Endothelial cell of umbilical vein (primary cell): ENCODE measurements around the gene SLC49A3. TPM values are rescaled to one million over a fixed set of nuclear protein-coding genes. Genes with fewer than 3 reads are reported as not detected.

Experiments used
- BruUV-seq: library from RNA; stranded (reverse); fragments of 400-500 nt; replicated peaks from 2 replicates; lab custom pipeline; 2021; lab: Mats Ljungman, UMichigan
- CTCF ChIA-PET: fragments of 300-600, 350-600 bp; sonication (Branson Sonifier 250); formaldehyde crosslinking; loops from one replicate; lab custom pipeline; 2021; ENCODE audit warnings: antibody characterized with exemption, inconsistent platforms; lab: Charles Lee
- POLR2A ChIA-PET: fragments of 300-600, 350-600 bp; sonication (Branson Sonifier 250); formaldehyde crosslinking; loops from one replicate; lab custom pipeline; 2021; ENCODE audit warnings: antibody characterized with exemption, inconsistent platforms; lab: Charles Lee
- DNase-seq: peaks from one replicate; pipeline ENCODE4 v3.0.0-alpha.2; 2011; ENCODE audit warnings: low read depth, low spot score
- FAIRE-seq: peaks from 2 replicates; lab custom pipeline; 2011; peaks lifted over from hg19 to GRCh38; lab: Jason Lieb, UNC
- H2AFZ ChIP-seq: 2 replicates; pipeline ENCODE4 v1.6.0; 2012; ENCODE audit warnings: low read depth, low read length, control low read depth, inconsistent platforms
- H3K27ac ChIP-seq: 2 replicates; pipeline ENCODE4 v1.5.1; 2011; ENCODE audit warnings: low read depth, mild to moderate bottlenecking, control low read depth, low read length, moderate library complexity; ENCODE audit not compliant: insufficient read depth
- H3K27me3 ChIP-seq, 2 experiments: 2 replicates each; pipeline versions ENCODE4 v1.6.0 to v1.6.1; 2011; ENCODE audit warnings: low read length in 2 of 2, mixed read lengths in 1 of 2; ENCODE audit not compliant: control insufficient read depth in 2 of 2, insufficient read depth in 2 of 2
- H3K36me3 ChIP-seq, 2 experiments: 2 replicates in 1 of 2; 3 replicates in 1 of 2; pipeline ENCODE4 v1.5.1; 2011; ENCODE audit warnings: low read length in 2 of 2, mild to moderate bottlenecking in 1 of 2, moderate library complexity in 1 of 2; ENCODE audit not compliant: control insufficient read depth in 2 of 2, insufficient read depth in 2 of 2; ENCODE audit errors: extremely low read depth in 1 of 2
- H3K4me1 ChIP-seq: 3 replicates; pipeline ENCODE4 v1.5.1; 2011; ENCODE audit warnings: mild to moderate bottlenecking, low read length; ENCODE audit not compliant: control insufficient read depth, insufficient read depth; ENCODE audit errors: extremely low read depth
- H3K4me2 ChIP-seq: 2 replicates; pipeline ENCODE4 v1.6.1; 2011; ENCODE audit warnings: low read length, control low read depth, mixed read lengths; ENCODE audit not compliant: insufficient read depth
- H3K4me3 ChIP-seq, 3 experiments: fragments of 200-600 bp in 1 of 3; sonication (generic), shearing (Covaris generic) in 1 of 3; replicated peaks in 1 of 3; 2 replicates each; pipeline ENCODE4 v1.5.1; 2011 to 2016; ENCODE audit warnings: control low read depth in 3 of 3, low read length in 3 of 3, mild to moderate bottlenecking in 2 of 3, inconsistent platforms in 1 of 3, low read depth in 1 of 3, moderate library complexity in 1 of 3; ENCODE audit not compliant: insufficient read depth in 1 of 3
- H3K79me2 ChIP-seq: 2 replicates; pipeline ENCODE4 v1.6.0; 2012; ENCODE audit warnings: low read length, inconsistent platforms; ENCODE audit not compliant: control insufficient read depth, insufficient read depth
- H3K9ac ChIP-seq: replicated peaks from 2 replicates; pipeline ENCODE3; 2011; ENCODE audit warnings: low read length, control low read depth; ENCODE audit not compliant: insufficient read depth; ENCODE audit errors: extremely low read depth
- H3K9me1 ChIP-seq: replicated peaks from 3 replicates; pipeline ENCODE4 v1.6.0; 2011; ENCODE audit warnings: mild to moderate bottlenecking, low read length; ENCODE audit not compliant: control insufficient read depth, insufficient read depth; ENCODE audit errors: extremely low read depth
- H3K9me3 ChIP-seq: replicated peaks from 2 replicates; pipeline ENCODE4 v1.5.1; 2012; ENCODE audit warnings: low read length, inconsistent platforms; ENCODE audit not compliant: control insufficient read depth, insufficient read depth
- H4K20me1 ChIP-seq: replicated peaks from 2 replicates; pipeline ENCODE3; 2011; ENCODE audit warnings: mild to moderate bottlenecking, low read length; ENCODE audit not compliant: control insufficient read depth, insufficient read depth; ENCODE audit errors: extremely low read depth
- CTCF ChIP-seq, 2 donors: IDR thresholded peaks; 1 replicate in 1 of 2; 2 replicates in 1 of 2; pipeline ENCODE4 v1.5.1; 2011; ENCODE audit warnings: low read length in 2 of 2, mild to moderate bottlenecking in 2 of 2, moderate library complexity in 2 of 2, control low read depth in 1 of 2, inconsistent platforms in 1 of 2, low read depth in 1 of 2; ENCODE audit not compliant: insufficient read depth in 1 of 2; ENCODE audit errors: extremely low read depth in 1 of 2
- EZH2 ChIP-seq: IDR thresholded peaks from 2 replicates; pipeline ENCODE4 v1.6.1; 2012; ENCODE audit warnings: borderline replicate concordance, low read depth, mild to moderate bottlenecking, moderate library complexity, low read length, inconsistent platforms; ENCODE audit not compliant: severe bottlenecking
- JUN ChIP-seq: IDR thresholded peaks from 2 replicates; pipeline ENCODE4 v1.6.1; 2011; ENCODE audit warnings: borderline replicate concordance, low read depth; ENCODE audit not compliant: insufficient read length, insufficient read depth
- MAX ChIP-seq: IDR thresholded peaks from 2 replicates; pipeline ENCODE4 v1.6.1; 2011; ENCODE audit not compliant: insufficient read depth, insufficient read length
- MYC ChIP-seq: IDR thresholded peaks from one replicate; pipeline ENCODE4 v1.6.1; 2011; ENCODE audit warnings: mild to moderate bottlenecking, low read depth, low read length
- POLR2A ChIP-seq: IDR thresholded peaks from 2 replicates; pipeline ENCODE4 v1.6.1; 2012; ENCODE audit warnings: low read depth, mild to moderate bottlenecking, control low read depth, low read length
- POLR2AphosphoS5 ChIP-seq: IDR thresholded peaks from 2 replicates; pipeline ENCODE4 v1.6.1; 2012; ENCODE audit warnings: low read depth, mild to moderate bottlenecking, control low read depth, low read length, moderate library complexity; ENCODE audit not compliant: insufficient read depth
- dilution Hi-C: fragments of 300-500 bp; cut with MboI; formaldehyde crosslinking; loops from one replicate; pipeline ENCODE4 v1.15.0; 2019; ENCODE audit warnings: low sequenced_read_pairs; ENCODE audit not compliant: extremely low pct_ligation_motif_present
- intact Hi-C: fragments of 100-400 bp; cut with micrococcal nuclease; formaldehyde crosslinking; loops from one replicate; pipeline ENCODE4 v1.10.0; 2022
- polyA plus RNA-seq, 4 experiments: library from polyadenylated mRNA; depleted of rRNA in 3 of 4; stranded (reverse) in 3 of 4; unstranded in 1 of 4; fragments of >200 nt; gene quantifications; 2 replicates each; pipeline versions ENCODE4 v1.2.1 to v1.2.3, GENCODE V29; 2011 to 2012; ENCODE audit warnings: missing spikeins in 1 of 4
- total RNA-seq: library from RNA; stranded (reverse); gene quantifications from 2 replicates; pipeline ENCODE4 v1.2.3, GENCODE V29; 2021

The SLC49A3 gene
- total and polyA plus RNA-seq, 2 donors (not counting 3 experiments of a cell fraction or from before 2014, with no cell fraction given): 4.2 to 11.5 TPM

- H3K4me2 ChIP-seq: no peak overlapping the region
- peaks cover 9% of the 10 kb centered on the region for H3K4me1 ChIP-seq
- H3K9me3 ChIP-seq: no peaks in the 10 kb centered on the region
- H2AFZ ChIP-seq: no peak overlapping the region
- DNase-seq (no peak), FAIRE-seq (no peak)
- H3K9me1 ChIP-seq: no peaks in the 10 kb centered on the region
- H3K27ac ChIP-seq: no peak overlapping the region
- CTCF ChIA-PET: no interaction called here
- no peaks in the 10 kb centered on the region for H3K27me3 ChIP-seq
- dilution Hi-C loops (no loop called here), intact Hi-C loops (loop anchor here (10.0 kb wide), 2 partner anchors 204 to 344 kb away; partner anchors contain the start of gene ZNF141)
- H3K4me3 ChIP-seq: no peak overlapping the region
- BruUV-seq: no TSS peak
- no peaks in the 10 kb centered on the region for H3K36me3 ChIP-seq
- no peak overlapping the region for H3K9ac ChIP-seq
- H3K79me2 ChIP-seq: peaks cover 6% of the 10 kb centered on the region
- no peak for TF ChIP-seq POLR2AphosphoS5
- POLR2A ChIA-PET: no interaction called here
- H4K20me1 ChIP-seq: no peaks in the 10 kb centered on the region
Observed at GRCh38 chr4:678331-679103, 10.4 kb downstream of the SLC49A3 start.

- ChIA-PET POLR2A (no interaction called here), CTCF (no interaction called here)
- no peak overlapping the region for H2AFZ ChIP-seq
- no peaks in the 10 kb centered on the region for H4K20me1 ChIP-seq
- no peak overlapping the region for H3K27ac ChIP-seq
- DNase-seq (no peak), FAIRE-seq (no peak)
- peaks cover 12% of the 10 kb centered on the region for H3K79me2 ChIP-seq
- no TSS peak for BruUV-seq
- H3K9me1 ChIP-seq: no peaks in the 10 kb centered on the region
- H3K4me3 ChIP-seq: no peak overlapping the region
- no peak for TF ChIP-seq CTCF (IDR thresholded peaks at IDR 0.05; ENCODE audit: extremely low read depth in 1 of 2, insufficient read depth in 1 of 2, low read depth in 1 of 2, low read length in 2 of 2)
- TF ChIP-seq POLR2A: no peak
- TF ChIP-seq EZH2: no peak
- TF ChIP-seq MYC: no peak
- TF ChIP-seq POLR2AphosphoS5: no peak
- TF ChIP-seq JUN: no peak
- TF ChIP-seq MAX: no peak
- dilution Hi-C loops: no loop called here
- H3K4me1 ChIP-seq: peaks cover 16% of the 10 kb centered on the region
- no peak overlapping the region for H3K4me2 ChIP-seq
- H3K9me3 ChIP-seq: no peaks in the 10 kb centered on the region
- H3K27me3 ChIP-seq: no peaks in the 10 kb centered on the region
- intact Hi-C loops: loop anchor here (10.0 kb wide), 2 partner anchors 203 to 343 kb away; partner anchors contain the start of gene ZNF141
- H3K36me3 ChIP-seq: no peaks in the 10 kb centered on the region
- H3K9ac ChIP-seq: no peak overlapping the region
Observed at GRCh38 chr4:677431-678293, 11.3 kb downstream of the SLC49A3 start.
